ENCODE measurements around the gene ZNF892. TPM values are rescaled to one million over a fixed set of nuclear protein-coding genes. Genes with fewer than 3 reads are reported as not detected.
"Not testable (repeated sequence)": the region's sequence is repeated elsewhere in the genome, so short reads cannot be mapped to it uniquely, and the experiment has no call there.

ZNF892 gene
- total and polyA plus RNA-seq, 10 donors, result 0.13 to 10.8 (median 4.7) TPM

DNA sequence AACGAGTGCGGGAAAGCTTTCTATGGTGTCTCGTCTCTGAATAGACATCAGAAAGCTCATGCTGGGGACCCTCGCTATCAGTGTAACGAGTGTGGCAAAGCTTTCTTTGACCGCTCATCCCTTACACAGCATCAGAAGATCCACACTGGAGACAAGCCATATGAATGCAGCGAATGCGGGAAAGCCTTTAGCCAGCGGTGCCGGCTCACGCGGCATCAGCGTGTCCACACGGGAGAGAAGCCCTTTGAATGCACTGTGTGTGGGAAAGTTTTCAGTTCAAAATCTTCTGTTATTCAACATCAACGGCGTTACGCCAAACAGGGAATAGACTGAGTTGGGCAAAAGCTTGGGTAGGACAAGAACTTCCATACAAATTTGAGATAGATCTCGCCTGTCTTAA, 25.5 kb upstream of the ZNF892 start:
- H3K9me3 ChIP-seq, result peaks cover 0 to 65% (median 48%) of the 10 kb centered on the region in 8 donors
- H3K4me3 ChIP-seq, result no peak overlapping the region
- H3K36me3 ChIP-seq, result peaks cover 15 to 71% (median 53%) of the 10 kb centered on the region in 6 donors
- no peak for DNase-seq
- no peak overlapping the region for H3K27ac ChIP-seq
- intact Hi-C loops (cut with DNase I; ENCODE audit: low total_unique reads), result no loop called here
- 97 to 98% (median 97%) methylated on average over 18 of the region's 18 CpGs for WGBS, 5 donors
- no peak for TF ChIP-seq POLR2AphosphoS5 (IDR thresholded peaks at IDR 0.05)
- TF ChIP-seq POLR2A (IDR thresholded peaks at IDR 0.05), result no peak
- no peak for TF ChIP-seq CTCF (IDR thresholded peaks at IDR 0.05 in 8 of 11, conservative IDR thresholded peaks at IDR 0.05 in 3 of 11)
- no peaks in the 10 kb centered on the region for H3K4me1 ChIP-seq
- H3K27me3 ChIP-seq (replicated peaks in 1 of 7), result no peaks in the 10 kb centered on the region

- no peak overlapping the region for H3K27ac ChIP-seq
- DNase-seq, result no peak
- no peak for TF ChIP-seq POLR2AphosphoS5 (IDR thresholded peaks at IDR 0.05)
- TF ChIP-seq POLR2A (IDR thresholded peaks at IDR 0.05), result no peak
- TF ChIP-seq CTCF (IDR thresholded peaks at IDR 0.05 in 8 of 11, conservative IDR thresholded peaks at IDR 0.05 in 3 of 11), result no peak
- no peak overlapping the region for H3K4me3 ChIP-seq
- intact Hi-C loops (cut with DNase I; ENCODE audit: low total_unique reads), result no loop called here
- WGBS, 5 donors, result 92 to 98% (median 96%) methylated on average over 3 of the region's 3 CpGs
- H3K27me3 ChIP-seq (replicated peaks in 1 of 7), result no peaks in the 10 kb centered on the region
- peaks cover 0 to 58% (median 43%) of the 10 kb centered on the region in 8 donors for H3K9me3 ChIP-seq
- H3K36me3 ChIP-seq, result peaks cover 12 to 36% (median 26%) of the 10 kb centered on the region in 6 donors
- no peaks in the 10 kb centered on the region for H3K4me1 ChIP-seq
Measured at GRCh38 chr2:95185197-95185596, 22.1 kb upstream of the ZNF892 start.

DNA sequence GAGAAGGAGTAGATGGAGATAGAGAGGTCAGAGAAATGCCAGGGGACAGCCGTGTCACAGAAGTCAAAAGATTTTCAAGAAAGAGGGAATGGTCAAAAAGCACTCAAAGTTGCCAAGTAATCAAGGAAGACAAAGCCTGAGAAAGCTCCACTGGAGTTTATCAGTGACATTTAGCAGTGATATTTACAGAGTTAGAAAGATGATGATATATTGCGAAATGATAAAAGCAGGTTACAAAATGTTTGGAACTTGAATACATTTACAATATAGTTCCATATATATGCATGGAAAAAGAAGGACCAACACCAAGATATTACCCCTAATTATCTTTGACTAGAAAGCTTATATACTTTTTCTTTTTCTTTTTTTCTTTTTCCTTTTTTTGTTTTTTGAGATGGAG, 21.3 kb upstream of the ZNF892 start:
- 79 to 89% (median 83%) methylated on average over 2 of the region's 2 CpGs for WGBS, 5 donors
- no peak for TF ChIP-seq POLR2A (IDR thresholded peaks at IDR 0.05)
- TF ChIP-seq CTCF (IDR thresholded peaks at IDR 0.05 in 8 of 11, conservative IDR thresholded peaks at IDR 0.05 in 3 of 11), result no peak
- TF ChIP-seq POLR2AphosphoS5 (IDR thresholded peaks at IDR 0.05), result no peak
- Histone ChIP-seq H3K4me3 (no peak overlapping the region), H3K36me3 (peaks cover 8 to 29% (median 18%) of the 10 kb centered on the region in 6 donors), H3K4me1 (no peaks in the 10 kb centered on the region), H3K27me3 (replicated peaks in 1 of 7) (no peaks in the 10 kb centered on the region), H3K27ac (no peak overlapping the region), H3K9me3 (peaks cover 0 to 50% (median 37%) of the 10 kb centered on the region in 8 donors)
- intact Hi-C loops (cut with DNase I; ENCODE audit: low total_unique reads), result no loop called here
- DNase-seq, result no peak

- DNase-seq, result peak; percentile 80
- TF ChIP-seq CTCF (IDR thresholded peaks at IDR 0.05 in 8 of 11, conservative IDR thresholded peaks at IDR 0.05 in 3 of 11), result peak; percentile 11 to 71 (median 53)
- H3K36me3 ChIP-seq; H3K4me3 ChIP-seq; intact Hi-C loops (cut with DNase I; ENCODE audit: low total_unique reads); H3K4me1 ChIP-seq; H3K9me3 ChIP-seq; H3K27ac ChIP-seq: not testable (repeated sequence)
- H3K27me3 ChIP-seq (replicated peaks in 1 of 7), result peaks cover 0 to 13% (median 0%) of the 10 kb centered on the region in 7 donors
- 21 to 32% (median 22%) methylated on average over 11 to 15 of the region's 15 CpGs for WGBS, 5 donors
Measured at GRCh38 chr2:95192956-95193355, 14.4 kb upstream of the ZNF892 start.

Data from spleen (tissue), 11 donors.